ENCODE measurements around the gene CHTF18. TPM values are rescaled to one million over a fixed set of nuclear protein-coding genes. Genes with fewer than 3 reads are reported as not detected.
"Not testable (repeated sequence)": the region's sequence is repeated elsewhere in the genome, so short reads cannot be mapped to it uniquely, and the experiment has no call there.

CHTF18 gene
- total RNA-seq, 2 experiments from 2014 or later: 125 to 146 TPM

DNA sequence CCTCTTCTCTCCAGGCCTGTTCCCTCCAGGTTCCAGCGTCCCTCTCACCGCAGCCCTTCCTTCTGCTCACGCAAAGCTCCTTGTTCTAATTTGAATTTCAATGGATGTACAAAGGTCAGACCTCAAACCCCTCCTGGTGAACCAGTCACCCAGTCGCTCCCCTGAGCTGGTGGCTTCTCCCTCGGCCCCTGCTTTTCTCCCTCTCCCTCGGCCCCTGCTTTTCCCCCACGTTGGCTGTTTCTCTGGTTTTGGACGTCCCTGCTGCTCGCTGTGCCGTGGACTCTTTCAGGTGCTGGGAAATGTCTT, 36.5 kb upstream of the CHTF18 start:
- no peak for DNase-seq (ENCODE audit: low spot score)
- H3K27ac ChIP-seq (ENCODE audit: low read depth, low read length, poor library complexity, severe bottlenecking): no peak overlapping the region
- H4K20me1 ChIP-seq (ENCODE audit: insufficient read depth, low read length): no peaks in the 10 kb centered on the region
- intact Hi-C loops (cut with micrococcal nuclease; ENCODE audit: unreplicated experiment): no loop called here
- H3K4me2 ChIP-seq (ENCODE audit: low read length): no peak overlapping the region
- ChIA-PET CTCF (ENCODE audit: unreplicated experiment) (no interaction called here), POLR2A (no interaction called here)
- no peak overlapping the region for H3K4me3 ChIP-seq (ENCODE audit: low read depth, low read length, poor library complexity, severe bottlenecking)
- no peaks in the 10 kb centered on the region for H3K79me2 ChIP-seq (ENCODE audit: insufficient read depth, low read depth, low read length)
- TF ChIP-seq, protein P1, sequence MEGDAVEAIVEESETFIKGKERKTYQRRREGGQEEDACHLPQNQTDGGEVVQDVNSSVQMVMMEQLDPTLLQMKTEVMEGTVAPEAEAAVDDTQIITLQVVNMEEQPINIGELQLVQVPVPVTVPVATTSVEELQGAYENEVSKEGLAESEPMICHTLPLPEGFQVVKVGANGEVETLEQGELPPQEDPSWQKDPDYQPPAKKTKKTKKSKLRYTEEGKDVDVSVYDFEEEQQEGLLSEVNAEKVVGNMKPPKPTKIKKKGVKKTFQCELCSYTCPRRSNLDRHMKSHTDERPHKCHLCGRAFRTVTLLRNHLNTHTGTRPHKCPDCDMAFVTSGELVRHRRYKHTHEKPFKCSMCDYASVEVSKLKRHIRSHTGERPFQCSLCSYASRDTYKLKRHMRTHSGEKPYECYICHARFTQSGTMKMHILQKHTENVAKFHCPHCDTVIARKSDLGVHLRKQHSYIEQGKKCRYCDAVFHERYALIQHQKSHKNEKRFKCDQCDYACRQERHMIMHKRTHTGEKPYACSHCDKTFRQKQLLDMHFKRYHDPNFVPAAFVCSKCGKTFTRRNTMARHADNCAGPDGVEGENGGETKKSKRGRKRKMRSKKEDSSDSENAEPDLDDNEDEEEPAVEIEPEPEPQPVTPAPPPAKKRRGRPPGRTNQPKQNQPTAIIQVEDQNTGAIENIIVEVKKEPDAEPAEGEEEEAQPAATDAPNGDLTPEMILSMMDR (conservative IDR thresholded peaks at IDR 0.05; ENCODE audit: low read length): no peak
- TF ChIP-seq EZH2phosphoT487 (IDR thresholded peaks at IDR 0.05; ENCODE audit: borderline replicate concordance, low read depth, low read length): no peak
- no TSS peak for BruUV-seq (replicated peaks)
- no peaks in the 10 kb centered on the region for H3K4me1 ChIP-seq (ENCODE audit: insufficient read depth, low read length, poor library complexity, severe bottlenecking)
- no peak overlapping the region for H2AFZ ChIP-seq (ENCODE audit: low read length)
- no peaks in the 10 kb centered on the region for H3K9me3 ChIP-seq (ENCODE audit: low read length)
- no peaks in the 10 kb centered on the region for H3K36me3 ChIP-seq (ENCODE audit: insufficient read depth, low read length)
- no peaks in the 10 kb centered on the region for H3K9me2 ChIP-seq (ENCODE audit: insufficient read depth, low read length)

DNA sequence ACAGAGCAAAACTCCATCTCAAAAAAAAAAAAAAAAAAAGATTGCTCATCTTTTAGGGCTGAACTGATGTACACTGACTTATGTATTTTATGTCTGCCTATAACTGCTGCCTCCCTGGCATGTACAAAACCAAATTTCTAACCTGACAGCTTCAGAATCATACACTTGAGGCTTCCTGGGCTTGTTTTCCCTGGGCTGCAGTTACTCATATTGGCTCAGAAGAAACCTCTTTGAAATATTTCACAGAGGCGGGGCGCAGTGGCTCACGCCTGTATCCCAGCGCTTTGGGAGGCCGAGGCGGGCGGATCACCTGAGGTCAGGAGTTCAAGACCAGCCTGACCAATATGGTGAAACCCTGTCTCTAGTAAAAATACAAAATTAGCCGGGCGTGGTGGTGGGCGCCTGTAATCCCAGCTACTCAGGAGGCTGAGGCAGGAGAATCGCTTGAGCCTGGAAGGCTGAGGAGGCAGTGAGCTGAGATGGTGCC, 34.3 kb upstream of the CHTF18 start:
- H3K4me1 ChIP-seq (ENCODE audit: insufficient read depth, low read length, poor library complexity, severe bottlenecking); BruUV-seq (replicated peaks); POLR2A ChIA-PET; H3K9me2 ChIP-seq (ENCODE audit: insufficient read depth, low read length); CTCF ChIA-PET (ENCODE audit: unreplicated experiment); H2AFZ ChIP-seq (ENCODE audit: low read length); H3K9me3 ChIP-seq (ENCODE audit: low read length); H4K20me1 ChIP-seq (ENCODE audit: insufficient read depth, low read length); DNase-seq (ENCODE audit: low spot score); H3K36me3 ChIP-seq (ENCODE audit: insufficient read depth, low read length); H3K27ac ChIP-seq (ENCODE audit: low read depth, low read length, poor library complexity, severe bottlenecking); H3K4me3 ChIP-seq (ENCODE audit: low read depth, low read length, poor library complexity, severe bottlenecking); H3K79me2 ChIP-seq (ENCODE audit: insufficient read depth, low read depth, low read length); intact Hi-C loops (cut with micrococcal nuclease; ENCODE audit: unreplicated experiment); H3K4me2 ChIP-seq (ENCODE audit: low read length): not testable (repeated sequence)

DNA sequence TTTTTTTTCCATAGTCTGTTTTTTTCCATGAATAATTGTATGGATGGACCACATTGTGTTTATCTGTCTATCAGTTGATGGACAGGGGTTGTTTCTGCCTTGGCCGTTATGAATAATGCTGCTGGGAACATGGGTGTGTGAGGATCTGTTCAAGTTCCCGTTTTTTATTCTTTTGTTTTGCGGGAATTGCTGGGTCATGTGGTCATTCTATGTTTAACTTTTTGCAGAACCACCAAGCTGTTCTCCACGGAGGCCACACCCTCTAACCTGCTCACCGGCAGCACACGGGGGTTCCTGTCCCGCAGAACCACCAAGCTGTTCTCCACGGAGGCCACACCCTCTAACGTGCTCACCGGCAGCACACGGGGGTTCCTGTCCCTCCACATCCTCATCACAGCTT, 33.8 kb upstream of the CHTF18 start:
- CTCF ChIA-PET (ENCODE audit: unreplicated experiment): no interaction called here
- H3K36me3 ChIP-seq (ENCODE audit: insufficient read depth, low read length): no peaks in the 10 kb centered on the region
- POLR2A ChIA-PET: interaction anchor here (0.7 kb wide), 1 partner anchor 792 kb away, joined by 3 read pairs; no protein-coding TSS in a partner anchor
- no peaks in the 10 kb centered on the region for H4K20me1 ChIP-seq (ENCODE audit: insufficient read depth, low read length)
- H3K4me3 ChIP-seq (ENCODE audit: low read depth, low read length, poor library complexity, severe bottlenecking): no peak overlapping the region
- intact Hi-C loops (cut with micrococcal nuclease; ENCODE audit: unreplicated experiment): no loop called here
- no peaks in the 10 kb centered on the region for H3K9me3 ChIP-seq (ENCODE audit: low read length)
- no peaks in the 10 kb centered on the region for H3K9me2 ChIP-seq (ENCODE audit: insufficient read depth, low read length)
- no peak overlapping the region for H2AFZ ChIP-seq (ENCODE audit: low read length)
- no peak overlapping the region for H3K27ac ChIP-seq (ENCODE audit: low read depth, low read length, poor library complexity, severe bottlenecking)
- TF ChIP-seq, protein P1 (conservative IDR thresholded peaks at IDR 0.05; ENCODE audit: low read length): no peak
- TF ChIP-seq EZH2phosphoT487 (IDR thresholded peaks at IDR 0.05; ENCODE audit: borderline replicate concordance, low read depth, low read length): no peak
- no peak for DNase-seq (ENCODE audit: low spot score)
- BruUV-seq (replicated peaks): no TSS peak
- H3K4me1 ChIP-seq (ENCODE audit: insufficient read depth, low read length, poor library complexity, severe bottlenecking): no peaks in the 10 kb centered on the region
- H3K4me2 ChIP-seq (ENCODE audit: low read length): no peak overlapping the region
- no peaks in the 10 kb centered on the region for H3K79me2 ChIP-seq (ENCODE audit: insufficient read depth, low read depth, low read length)

Data from OCI-LY7 (cell line).